SK-N-SH treated with all-trans-retinoic acid at 6 μM for 48 hours (cell line): ENCODE measurements around the gene TMEM134.

ENCODE experiments used
- ATAC-seq: fragments of 200-7000 bp; cut with Tn5 transposase; 3 replicates; pipeline ENCODE4 v1.9.1; 2020; ENCODE audit warnings: mild to moderate bottlenecking, moderate library complexity
- ARNTL ChIP-seq: fragments of 450-650 bp; formaldehyde crosslinking; IDR thresholded peaks from 2 replicates; pipeline ENCODE4 v1.5.0; 2020; ENCODE audit warnings: low read depth, mild to moderate bottlenecking, moderate library complexity, borderline replicate concordance
- BACH2 ChIP-seq: fragments of 250-450 bp; sonication (Bioruptor Pico); IDR thresholded peaks from 2 replicates; pipeline ENCODE4 v1.9.0; 2021; ENCODE audit warnings: mild to moderate bottlenecking, borderline replicate concordance
- CREB5 ChIP-seq: fragments of 250-450 bp; sonication (Bioruptor Pico); IDR thresholded peaks from 2 replicates; pipeline ENCODE4 v1.5.1; 2020; ENCODE audit warnings: low read depth, mild to moderate bottlenecking, moderate library complexity
- ESRRG ChIP-seq: fragments of 250-450 bp; sonication (Bioruptor Pico); IDR thresholded peaks from 2 replicates; pipeline ENCODE4 v1.6.1; 2021; ENCODE audit warnings: mild to moderate bottlenecking
- GLIS3 ChIP-seq: fragments of 250-450 bp; sonication (Bioruptor Pico); IDR thresholded peaks from 2 replicates; pipeline ENCODE4 v1.5.0; 2020; ENCODE audit warnings: mild to moderate bottlenecking, moderate library complexity
- RARB ChIP-seq: fragments of 250-450 bp; sonication (Bioruptor Pico); IDR thresholded peaks from 2 replicates; pipeline ENCODE4 v1.8.0; 2021; ENCODE audit warnings: mild to moderate bottlenecking, moderate library complexity
- SNAI2 ChIP-seq: fragments of 250-450 bp; sonication (Bioruptor Pico); IDR thresholded peaks from 2 replicates; pipeline ENCODE4 v1.5.0; 2020; ENCODE audit warnings: mild to moderate bottlenecking, moderate library complexity
- TCF4 ChIP-seq: fragments of 250-450 bp; sonication (Bioruptor Pico); IDR thresholded peaks from 2 replicates; pipeline ENCODE4 v1.8.0; 2021; ENCODE audit warnings: mild to moderate bottlenecking, moderate library complexity, borderline replicate concordance
- TSHZ2 ChIP-seq: fragments of 250-450 bp; sonication (Bioruptor Pico); IDR thresholded peaks from 2 replicates; pipeline ENCODE4 v1.5.0; 2020; ENCODE audit warnings: mild to moderate bottlenecking, moderate library complexity
- ZC3H10 ChIP-seq: fragments of 250-450 bp; sonication (Bioruptor Pico); IDR thresholded peaks from 2 replicates; pipeline ENCODE4 v1.5.1; 2021; ENCODE audit warnings: mild to moderate bottlenecking, moderate library complexity
- ZFP3 ChIP-seq: fragments of 250-450 bp; sonication (Bioruptor Pico); IDR thresholded peaks from 2 replicates; pipeline ENCODE4 v1.5.0; 2020; ENCODE audit warnings: mild to moderate bottlenecking, moderate library complexity
- ZFP30 ChIP-seq: fragments of 450-650 bp; formaldehyde crosslinking; IDR thresholded peaks from 2 replicates; pipeline ENCODE4 v1.5.0; 2022; ENCODE audit warnings: mild to moderate bottlenecking, moderate library complexity
- ZNF70 ChIP-seq: fragments of 450-650 bp; formaldehyde crosslinking; IDR thresholded peaks from 2 replicates; pipeline ENCODE4 v1.5.0; 2020; ENCODE audit warnings: mild to moderate bottlenecking, moderate library complexity
- ZNF8 ChIP-seq: fragments of 450-650 bp; formaldehyde crosslinking; IDR thresholded peaks from 2 replicates; pipeline ENCODE4 v1.5.0; 2020; ENCODE audit warnings: mild to moderate bottlenecking, moderate library complexity
- TF ChIP-seq, protein P1 (sequence below): fragments of 250-450 bp; sonication (Bioruptor Pico); IDR thresholded peaks from 2 replicates; pipeline ENCODE4 v1.8.0; 2021; ENCODE audit warnings: low read depth, mild to moderate bottlenecking, moderate library complexity, borderline replicate concordance
- TF ChIP-seq, protein P2 (sequence below): fragments of 250-450 bp; sonication (Bioruptor Pico); IDR thresholded peaks from 2 replicates; pipeline ENCODE4 v1.8.0; 2020; ENCODE audit warnings: mild to moderate bottlenecking, moderate library complexity, borderline replicate concordance
- TF ChIP-seq, protein P3 (sequence below): fragments of 250-450 bp; sonication (Bioruptor Pico); IDR thresholded peaks from 2 replicates; pipeline ENCODE4 v1.5.1; 2021; ENCODE audit warnings: mild to moderate bottlenecking, moderate library complexity

Gene TMEM134

GRCh38 chr11:67484847-67485311 lies 15.8 kb upstream of the TMEM134 start:
- TF ChIP-seq ARNTL, result no peak
- no peak for TF ChIP-seq ZNF70
- TF ChIP-seq, protein P1, sequence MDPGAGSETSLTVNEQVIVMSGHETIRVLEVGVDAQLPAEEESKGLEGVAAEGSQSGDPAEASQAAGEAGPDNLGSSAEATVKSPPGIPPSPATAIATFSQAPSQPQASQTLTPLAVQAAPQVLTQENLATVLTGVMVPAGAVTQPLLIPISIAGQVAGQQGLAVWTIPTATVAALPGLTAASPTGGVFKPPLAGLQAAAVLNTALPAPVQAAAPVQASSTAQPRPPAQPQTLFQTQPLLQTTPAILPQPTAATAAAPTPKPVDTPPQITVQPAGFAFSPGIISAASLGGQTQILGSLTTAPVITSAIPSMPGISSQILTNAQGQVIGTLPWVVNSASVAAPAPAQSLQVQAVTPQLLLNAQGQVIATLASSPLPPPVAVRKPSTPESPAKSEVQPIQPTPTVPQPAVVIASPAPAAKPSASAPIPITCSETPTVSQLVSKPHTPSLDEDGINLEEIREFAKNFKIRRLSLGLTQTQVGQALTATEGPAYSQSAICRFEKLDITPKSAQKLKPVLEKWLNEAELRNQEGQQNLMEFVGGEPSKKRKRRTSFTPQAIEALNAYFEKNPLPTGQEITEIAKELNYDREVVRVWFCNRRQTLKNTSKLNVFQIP, result no peak
- TF ChIP-seq ZFP30 (CRISPR knock-in tag), result no peak
- no peak for TF ChIP-seq ZNF8 (CRISPR knock-in tag)
- no peak for TF ChIP-seq RARB
- no peak for TF ChIP-seq BACH2 (CRISPR knock-in tag)
- TF ChIP-seq CREB5 (CRISPR knock-in tag), result no peak
- no peak for TF ChIP-seq ZC3H10
- no peak for TF ChIP-seq ZFP3 (CRISPR knock-in tag)
- TF ChIP-seq, protein P2, sequence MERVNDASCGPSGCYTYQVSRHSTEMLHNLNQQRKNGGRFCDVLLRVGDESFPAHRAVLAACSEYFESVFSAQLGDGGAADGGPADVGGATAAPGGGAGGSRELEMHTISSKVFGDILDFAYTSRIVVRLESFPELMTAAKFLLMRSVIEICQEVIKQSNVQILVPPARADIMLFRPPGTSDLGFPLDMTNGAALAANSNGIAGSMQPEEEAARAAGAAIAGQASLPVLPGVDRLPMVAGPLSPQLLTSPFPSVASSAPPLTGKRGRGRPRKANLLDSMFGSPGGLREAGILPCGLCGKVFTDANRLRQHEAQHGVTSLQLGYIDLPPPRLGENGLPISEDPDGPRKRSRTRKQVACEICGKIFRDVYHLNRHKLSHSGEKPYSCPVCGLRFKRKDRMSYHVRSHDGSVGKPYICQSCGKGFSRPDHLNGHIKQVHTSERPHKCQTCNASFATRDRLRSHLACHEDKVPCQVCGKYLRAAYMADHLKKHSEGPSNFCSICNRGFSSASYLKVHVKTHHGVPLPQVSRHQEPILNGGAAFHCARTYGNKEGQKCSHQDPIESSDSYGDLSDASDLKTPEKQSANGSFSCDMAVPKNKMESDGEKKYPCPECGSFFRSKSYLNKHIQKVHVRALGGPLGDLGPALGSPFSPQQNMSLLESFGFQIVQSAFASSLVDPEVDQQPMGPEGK (CRISPR knock-in tag), result no peak
- TF ChIP-seq TSHZ2 (CRISPR knock-in tag), result no peak
- TF ChIP-seq SNAI2 (CRISPR knock-in tag), result no peak
- TF ChIP-seq, protein P3, sequence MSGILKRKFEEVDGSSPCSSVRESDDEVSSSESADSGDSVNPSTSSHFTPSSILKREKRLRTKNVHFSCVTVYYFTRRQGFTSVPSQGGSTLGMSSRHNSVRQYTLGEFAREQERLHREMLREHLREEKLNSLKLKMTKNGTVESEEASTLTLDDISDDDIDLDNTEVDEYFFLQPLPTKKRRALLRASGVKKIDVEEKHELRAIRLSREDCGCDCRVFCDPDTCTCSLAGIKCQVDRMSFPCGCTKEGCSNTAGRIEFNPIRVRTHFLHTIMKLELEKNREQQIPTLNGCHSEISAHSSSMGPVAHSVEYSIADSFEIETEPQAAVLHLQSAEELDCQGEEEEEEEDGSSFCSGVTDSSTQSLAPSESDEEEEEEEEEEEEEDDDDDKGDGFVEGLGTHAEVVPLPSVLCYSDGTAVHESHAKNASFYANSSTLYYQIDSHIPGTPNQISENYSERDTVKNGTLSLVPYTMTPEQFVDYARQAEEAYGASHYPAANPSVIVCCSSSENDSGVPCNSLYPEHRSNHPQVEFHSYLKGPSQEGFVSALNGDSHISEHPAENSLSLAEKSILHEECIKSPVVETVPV (CRISPR knock-in tag), result no peak

DNA sequence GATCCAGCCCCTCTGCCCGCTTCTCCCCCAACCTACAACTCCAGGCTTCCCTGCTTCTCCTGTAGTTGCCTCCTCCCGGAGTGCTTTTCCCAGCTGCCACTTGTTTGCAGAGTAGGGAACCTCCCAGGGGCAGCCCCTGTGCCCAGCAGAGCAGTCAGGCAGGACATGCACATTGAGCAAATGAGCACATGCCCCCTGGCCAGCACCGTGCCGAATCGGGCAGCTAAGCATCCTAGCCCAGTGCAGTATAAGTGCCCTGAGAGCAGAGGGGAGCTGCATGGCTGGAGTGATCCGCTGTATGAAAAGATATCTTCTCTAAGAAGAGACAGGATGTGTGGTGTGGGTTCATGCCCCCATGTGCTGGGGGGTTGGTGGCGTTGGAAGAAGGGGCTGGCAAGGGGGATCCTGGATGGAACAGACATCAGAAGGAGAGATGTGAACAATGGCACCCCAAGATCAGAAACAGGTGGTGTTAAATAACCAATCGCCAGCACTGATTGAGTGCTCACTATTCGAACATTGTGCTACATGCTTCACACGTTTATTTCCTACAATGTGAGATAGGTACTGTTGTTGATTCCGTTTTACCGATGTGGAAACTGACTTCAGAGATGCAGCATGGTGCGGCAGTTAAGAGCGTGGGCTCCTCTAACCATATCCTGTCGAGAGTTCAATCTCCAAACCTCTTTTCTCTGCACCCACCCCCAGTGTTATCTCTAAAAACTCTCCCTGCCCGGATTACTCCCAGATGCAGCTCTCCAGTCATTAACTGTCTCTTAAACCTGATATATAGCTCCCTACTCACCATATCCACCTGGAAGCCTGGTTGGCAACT lies 15.0 kb upstream of the TMEM134 start:
- TF ChIP-seq, protein P1, result no peak
- no peak for TF ChIP-seq ZNF70
- no peak for ATAC-seq

More at GRCh38 chr11:67484847-67485311, 15.8 kb upstream of the TMEM134 start:
- no peak for ATAC-seq

DNA sequence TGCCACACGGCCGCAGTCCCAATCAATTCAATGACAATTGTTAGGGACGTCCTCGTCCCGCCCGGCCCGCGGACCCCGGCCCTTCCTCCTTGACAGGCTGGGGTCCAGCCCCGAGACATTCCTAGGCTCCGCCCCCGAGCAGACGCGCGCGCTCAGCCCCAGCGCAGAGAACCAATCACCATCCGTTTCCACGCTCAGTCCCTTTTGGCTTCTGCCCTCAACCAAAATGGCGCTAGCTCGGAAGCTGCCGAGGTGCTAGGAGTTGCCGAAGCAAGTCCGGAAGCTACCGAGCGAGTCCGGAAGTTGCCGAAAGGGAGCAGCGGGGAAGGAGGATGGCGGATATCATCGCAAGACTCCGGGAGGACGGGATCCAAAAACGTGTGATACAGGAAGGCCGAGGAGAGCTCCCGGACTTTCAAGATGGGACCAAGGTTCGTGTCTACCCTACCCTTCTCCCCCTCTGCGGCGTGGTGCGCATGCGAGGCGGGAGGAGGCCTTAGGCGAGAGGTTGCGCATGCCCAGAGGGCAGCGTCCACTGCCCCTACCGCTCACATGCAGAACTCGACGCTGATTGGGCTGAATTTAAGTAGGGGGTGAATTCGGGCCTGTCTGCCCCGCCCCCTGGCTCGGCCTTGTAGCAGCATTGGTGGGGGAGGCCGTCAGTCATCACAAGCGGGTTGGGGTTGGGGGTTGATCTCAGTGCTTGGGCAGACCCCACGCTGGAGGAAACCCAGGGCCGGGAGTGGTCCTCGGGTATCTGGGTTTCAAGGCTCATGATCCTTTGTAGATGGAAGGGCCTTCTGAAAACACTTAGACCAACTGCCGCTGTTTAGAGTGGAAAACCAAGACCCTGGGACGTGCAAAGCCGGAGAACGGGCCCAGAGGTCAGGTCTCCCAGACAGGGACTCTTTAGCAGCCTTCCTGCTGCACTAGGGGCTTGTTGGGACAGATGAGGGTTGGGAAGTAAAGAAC lies 14.1 kb upstream of the TMEM134 start, which contains the start of gene AIP:
Gene AIP, plus strand, starts transcription at position 200 of the 972 bp plus-strand sequence. Its CDS starts 133 bp downstream, at position 333.
- TF ChIP-seq TSHZ2 (CRISPR knock-in tag) (0 out of 2 replicates have a peak, but pooled peaks have one; percentile 19), GLIS3 (CRISPR knock-in tag) (no peak), TCF4 (CRISPR knock-in tag) (no peak), ESRRG (no peak), CREB5 (CRISPR knock-in tag) (no peak)
- TF ChIP-seq, protein P1, result no peak
- peak; percentile 99 for ATAC-seq
